D721Med (cell line): Measurements from ENCODE around the gene TOR2A.
"Not testable (repeated sequence)": the region's sequence is repeated elsewhere in the genome, so short reads cannot be mapped to it uniquely, and the experiment has no call there.

Experiments used
- DNase-seq: peaks from one replicate; pipeline ENCODE4 v3.0.0; 2011; ENCODE audit warnings: low spot score; ENCODE audit not compliant: insufficient read length
- FAIRE-seq: peaks from 2 replicates; lab custom pipeline; 2011; peaks lifted over from hg19 to GRCh38; lab: Jason Lieb, UNC
- TF ChIP-seq, protein P1 (sequence below): IDR thresholded peaks from 2 replicates; pipeline ENCODE4 v1.5.1; 2012; ENCODE audit warnings: mild to moderate bottlenecking, control low read depth; ENCODE audit not compliant: insufficient read depth; ENCODE audit errors: missing control alignments

The TOR2A gene

DNA sequence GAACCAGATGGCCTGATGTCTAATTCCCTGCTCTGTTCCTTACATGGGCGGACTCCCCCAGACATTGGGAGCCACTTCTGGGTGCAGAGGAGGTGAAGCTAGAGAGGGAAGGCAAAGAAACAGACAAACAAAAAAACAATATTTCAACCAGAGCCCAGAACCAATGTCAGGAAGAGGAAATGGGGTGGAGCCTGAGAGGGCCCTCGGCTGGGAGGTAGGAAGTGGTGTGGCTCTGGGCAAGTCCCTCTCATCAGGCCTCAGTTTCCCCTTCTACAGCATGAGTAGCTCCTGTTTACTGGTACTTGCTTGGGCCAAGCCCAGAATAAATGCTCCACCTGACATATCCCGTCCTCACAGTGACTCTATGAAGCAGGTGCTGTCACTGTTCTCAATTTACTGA lies 32.3 kb upstream of the TOR2A start:
- FAIRE-seq (no peak), DNase-seq (no peak)
- TF ChIP-seq, protein P1, sequence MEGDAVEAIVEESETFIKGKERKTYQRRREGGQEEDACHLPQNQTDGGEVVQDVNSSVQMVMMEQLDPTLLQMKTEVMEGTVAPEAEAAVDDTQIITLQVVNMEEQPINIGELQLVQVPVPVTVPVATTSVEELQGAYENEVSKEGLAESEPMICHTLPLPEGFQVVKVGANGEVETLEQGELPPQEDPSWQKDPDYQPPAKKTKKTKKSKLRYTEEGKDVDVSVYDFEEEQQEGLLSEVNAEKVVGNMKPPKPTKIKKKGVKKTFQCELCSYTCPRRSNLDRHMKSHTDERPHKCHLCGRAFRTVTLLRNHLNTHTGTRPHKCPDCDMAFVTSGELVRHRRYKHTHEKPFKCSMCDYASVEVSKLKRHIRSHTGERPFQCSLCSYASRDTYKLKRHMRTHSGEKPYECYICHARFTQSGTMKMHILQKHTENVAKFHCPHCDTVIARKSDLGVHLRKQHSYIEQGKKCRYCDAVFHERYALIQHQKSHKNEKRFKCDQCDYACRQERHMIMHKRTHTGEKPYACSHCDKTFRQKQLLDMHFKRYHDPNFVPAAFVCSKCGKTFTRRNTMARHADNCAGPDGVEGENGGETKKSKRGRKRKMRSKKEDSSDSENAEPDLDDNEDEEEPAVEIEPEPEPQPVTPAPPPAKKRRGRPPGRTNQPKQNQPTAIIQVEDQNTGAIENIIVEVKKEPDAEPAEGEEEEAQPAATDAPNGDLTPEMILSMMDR, result no peak

DNA sequence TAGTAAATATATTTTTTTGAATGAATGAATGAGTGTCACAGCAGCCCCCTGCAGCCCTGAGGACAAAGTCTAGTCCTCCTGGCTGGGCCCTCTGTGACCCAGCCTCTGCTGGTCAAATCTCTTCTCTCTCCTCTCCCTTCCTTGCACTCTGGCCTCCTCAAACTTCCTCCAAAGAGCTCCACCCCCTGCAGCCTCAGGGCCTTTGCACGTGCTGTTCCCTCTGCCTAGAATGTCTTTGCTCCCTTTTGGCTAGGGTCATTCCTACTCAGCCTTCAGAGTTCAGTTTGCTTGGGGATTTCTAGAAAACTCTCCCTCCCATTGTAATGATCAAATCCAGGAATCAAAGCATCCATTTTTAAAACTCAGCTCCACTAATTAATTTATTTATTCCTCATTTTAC lies 30.3 kb upstream of the TOR2A start:
- DNase-seq, result no peak
- TF ChIP-seq, protein P1, result no peak
- no peak for FAIRE-seq

DNA sequence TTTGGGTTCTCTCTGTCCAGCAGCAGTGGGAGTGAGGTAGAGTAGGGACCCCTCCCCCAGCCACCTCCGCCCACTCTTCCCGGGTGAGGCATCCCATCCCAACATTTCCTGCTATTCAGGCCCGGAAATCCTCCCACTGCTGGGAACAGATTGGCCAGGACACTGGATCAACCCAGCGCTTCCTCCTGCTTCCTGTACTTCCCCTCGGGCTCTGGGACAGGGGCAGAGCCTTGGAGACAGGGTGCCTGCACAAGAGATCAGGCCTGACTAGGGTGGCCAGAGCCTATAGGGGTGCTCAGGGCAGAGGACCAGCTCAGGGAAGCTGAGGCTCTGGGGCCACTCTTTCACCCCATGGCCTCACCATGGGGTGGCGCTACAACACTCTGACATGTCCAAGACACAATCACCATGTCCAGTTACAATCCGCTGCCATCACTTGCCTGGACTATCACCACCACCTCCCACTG lies 28.9 kb upstream of the TOR2A start:
- no peak for DNase-seq
- TF ChIP-seq, protein P1, result peak; percentile 22
- FAIRE-seq, result no peak

DNA sequence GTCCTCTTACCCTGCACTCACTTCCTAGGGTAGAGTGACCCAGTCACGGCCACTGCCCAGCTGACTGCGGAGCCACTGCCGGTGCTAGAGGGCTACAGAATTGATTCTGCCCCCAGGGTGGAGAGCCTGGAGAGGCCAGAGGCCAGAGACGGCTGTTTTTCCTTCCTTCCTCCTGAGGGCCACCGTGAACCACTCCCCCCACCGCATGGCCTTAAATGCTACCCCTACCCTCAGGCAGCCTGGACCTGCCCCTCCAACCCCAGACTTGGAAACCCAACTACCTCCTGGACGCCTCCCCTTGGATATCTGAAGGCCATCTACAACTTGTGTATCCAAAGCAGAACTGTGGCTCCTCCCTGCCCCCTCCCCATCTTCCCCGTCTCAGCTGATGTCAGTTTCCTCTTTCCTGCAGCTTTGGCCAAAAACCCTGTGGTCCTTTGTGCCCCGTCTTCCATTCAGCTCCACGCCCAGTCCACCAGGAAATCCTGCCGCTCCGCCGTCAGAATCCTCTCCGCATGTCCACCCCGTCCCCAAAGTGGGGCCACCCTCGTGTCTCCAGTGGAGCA lies 27.1 kb upstream of the TOR2A start:
- DNase-seq, result no peak
- TF ChIP-seq, protein P1, result no peak
- FAIRE-seq, result no peak

DNA sequence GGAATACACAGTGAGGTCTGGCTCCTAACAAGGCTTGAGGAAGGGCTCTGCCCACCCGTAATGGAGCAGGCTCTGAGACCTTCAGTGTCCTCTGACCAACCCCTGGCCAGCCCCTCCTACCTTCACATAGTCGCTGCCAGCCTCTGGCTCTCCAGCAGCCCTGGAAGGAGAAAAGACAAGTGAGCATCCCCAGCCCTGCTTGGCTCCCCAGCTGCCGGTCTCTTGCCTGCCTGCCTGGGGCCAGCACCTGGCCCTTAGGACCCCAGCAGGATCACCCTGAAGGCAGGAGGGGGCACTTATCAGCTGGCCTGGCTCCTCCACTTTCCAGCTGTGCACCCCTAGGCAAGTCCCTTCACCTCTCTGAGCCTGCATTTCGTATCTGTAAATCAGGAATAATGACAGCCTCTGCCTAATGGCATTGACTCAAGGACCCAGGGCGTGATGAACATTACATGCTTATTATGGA lies 26.4 kb upstream of the TOR2A start:
- DNase-seq (no peak), FAIRE-seq (no peak)
- TF ChIP-seq, protein P1, result no peak

DNA sequence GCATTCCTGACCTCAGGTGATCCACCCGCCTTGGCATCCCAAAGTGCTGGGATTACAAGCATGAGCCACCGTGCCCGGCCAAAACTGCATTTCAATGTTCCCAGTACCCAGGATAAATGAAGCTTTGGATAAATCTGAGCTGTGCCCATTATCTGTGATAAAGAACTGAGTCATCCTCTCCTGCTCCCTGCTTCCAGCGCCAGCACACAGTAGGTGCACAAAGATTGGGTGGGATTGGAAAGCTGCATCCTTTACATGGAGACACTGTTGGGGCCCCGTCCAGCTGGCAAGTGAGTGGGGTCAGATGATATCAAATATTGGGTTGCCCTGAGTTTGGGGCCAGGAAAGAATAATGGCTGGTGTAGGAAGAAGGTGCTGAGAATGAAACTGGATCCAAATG lies 26.0 kb upstream of the TOR2A start:
- TF ChIP-seq, protein P1, result no peak
- no peak for FAIRE-seq
- no peak for DNase-seq

DNA sequence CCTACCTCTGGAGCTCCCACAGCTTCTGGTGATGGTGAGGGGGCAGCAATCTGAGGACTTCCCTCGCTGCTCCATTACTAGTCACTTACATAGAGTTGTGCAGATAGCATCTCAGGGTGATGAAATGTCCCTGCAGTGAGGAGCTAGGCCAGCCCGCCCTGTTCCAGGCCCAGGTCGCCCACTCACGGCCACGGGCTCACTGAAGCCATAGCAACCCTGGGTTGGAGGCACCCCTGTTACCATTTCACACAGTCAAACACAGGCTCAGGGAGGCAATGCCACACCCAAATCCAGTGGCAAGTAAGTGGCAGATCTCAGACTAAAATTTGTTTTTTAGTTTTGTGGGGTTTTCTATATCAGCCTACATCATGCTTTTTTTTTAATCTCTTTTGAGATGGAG lies 23.7 kb upstream of the TOR2A start:
- no peak for FAIRE-seq
- DNase-seq, result no peak
- TF ChIP-seq, protein P1, result no peak

DNA sequence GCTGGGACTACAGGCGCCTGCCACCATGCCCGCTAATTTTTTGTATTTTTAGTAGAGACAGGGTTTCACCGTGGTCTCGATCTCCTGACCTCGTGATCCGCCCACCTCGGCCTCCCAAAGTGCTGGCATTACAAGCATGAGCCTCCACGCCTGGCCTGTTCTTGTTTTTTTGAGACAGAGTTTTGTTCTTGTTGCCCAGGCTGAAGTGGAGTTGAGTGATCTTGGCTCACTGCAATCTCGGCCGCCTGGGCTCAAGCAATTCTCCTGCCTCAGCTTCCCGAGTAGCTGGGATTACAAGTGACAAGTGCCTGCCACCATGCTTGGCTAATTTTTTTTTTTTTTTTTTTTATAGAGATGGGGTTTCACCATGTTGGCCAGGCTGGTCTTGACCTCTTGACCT lies 21.7 kb upstream of the TOR2A start:
- not testable (repeated sequence) for DNase-seq, FAIRE-seq
